Germinal center (tissue), 1 donor: Measurements from ENCODE around the gene NEK8.
"Not testable (repeated sequence)": the region's sequence is repeated elsewhere in the genome, so short reads cannot be mapped to it uniquely, and the experiment has no call there.

Source experiments
- DNase-seq: peaks from one replicate; pipeline ENCODE4 v3.0.0; 2012; ENCODE audit warnings: mixed read lengths, low spot score

Gene NEK8

GRCh38 chr17:28763804-28764266, 35.2 kb downstream of the NEK8 start:
- peak; percentile 71 for DNase-seq

- DNase-seq = no peak
Observed at GRCh38 chr17:28765038-28765437, 36.5 kb downstream of the NEK8 start.

- no peak for DNase-seq
Observed at GRCh38 chr17:28773736-28774135, 45.1 kb downstream of the NEK8 start.

GRCh38 chr17:28774206-28774605, 45.6 kb downstream of the NEK8 start:
- DNase-seq = no peak

GRCh38 chr17:28777178-28777577, 48.6 kb downstream of the NEK8 start:
- DNase-seq = no peak

- not testable (repeated sequence) for DNase-seq
Observed at GRCh38 chr17:28779601-28780000, 51.0 kb downstream of the NEK8 start.

- no peak for DNase-seq
Observed at GRCh38 chr17:28783161-28783560, 54.6 kb downstream of the NEK8 start.

GRCh38 chr17:28788100-28788499, 59.5 kb downstream of the NEK8 start:
- DNase-seq = no peak
